SU-DHL-6 (cell line): ENCODE results near the gene HSPA12B.

Experiments
- EZH2phosphoT487 ChIP-seq: fragments of 200-600 bp; sonication (generic), shearing (Covaris generic); conservative IDR thresholded peaks from 2 replicates; pipeline ENCODE4 v1.6.1; 2018; ENCODE audit warnings: mild to moderate bottlenecking, antibody characterized with exemption, low read length, moderate library complexity, mixed read lengths
- TF ChIP-seq, protein P1 (sequence below): fragments of 200-600 bp; sonication (generic); IDR thresholded peaks from one replicate; pipeline ENCODE4 v1.5.1; 2017; ENCODE audit warnings: antibody characterized with exemption, mild to moderate bottlenecking, low read length, moderate library complexity; ENCODE audit not compliant: insufficient read depth, poor library complexity, severe bottlenecking

DNA sequence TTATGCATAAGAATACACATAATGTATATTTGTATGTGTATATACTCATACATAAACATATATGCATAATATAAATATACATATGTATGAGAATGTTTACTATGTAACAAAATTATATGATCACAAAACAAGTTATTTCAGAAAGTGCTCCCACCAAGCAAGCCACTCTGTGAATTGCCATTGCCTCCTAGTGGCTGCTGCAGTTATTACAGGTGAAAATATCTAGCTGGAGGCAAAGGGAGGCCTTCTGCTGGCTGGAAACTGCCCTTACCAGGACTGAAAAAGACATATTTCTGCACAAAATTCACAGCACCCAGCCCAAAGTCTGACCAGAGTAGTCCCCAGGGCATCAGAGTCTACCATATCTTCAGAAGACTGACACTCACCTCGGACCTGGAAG lies 36.3 kb upstream of the HSPA12B start:
- TF ChIP-seq, protein P1, sequence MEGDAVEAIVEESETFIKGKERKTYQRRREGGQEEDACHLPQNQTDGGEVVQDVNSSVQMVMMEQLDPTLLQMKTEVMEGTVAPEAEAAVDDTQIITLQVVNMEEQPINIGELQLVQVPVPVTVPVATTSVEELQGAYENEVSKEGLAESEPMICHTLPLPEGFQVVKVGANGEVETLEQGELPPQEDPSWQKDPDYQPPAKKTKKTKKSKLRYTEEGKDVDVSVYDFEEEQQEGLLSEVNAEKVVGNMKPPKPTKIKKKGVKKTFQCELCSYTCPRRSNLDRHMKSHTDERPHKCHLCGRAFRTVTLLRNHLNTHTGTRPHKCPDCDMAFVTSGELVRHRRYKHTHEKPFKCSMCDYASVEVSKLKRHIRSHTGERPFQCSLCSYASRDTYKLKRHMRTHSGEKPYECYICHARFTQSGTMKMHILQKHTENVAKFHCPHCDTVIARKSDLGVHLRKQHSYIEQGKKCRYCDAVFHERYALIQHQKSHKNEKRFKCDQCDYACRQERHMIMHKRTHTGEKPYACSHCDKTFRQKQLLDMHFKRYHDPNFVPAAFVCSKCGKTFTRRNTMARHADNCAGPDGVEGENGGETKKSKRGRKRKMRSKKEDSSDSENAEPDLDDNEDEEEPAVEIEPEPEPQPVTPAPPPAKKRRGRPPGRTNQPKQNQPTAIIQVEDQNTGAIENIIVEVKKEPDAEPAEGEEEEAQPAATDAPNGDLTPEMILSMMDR, result peak; percentile 52
- TF ChIP-seq EZH2phosphoT487, result no peak
